NCI-H345 treated with DMSO at 0.1 percent for 48 hours (cell line): ENCODE results near the gene XXYLT1.

Source experiments
- DNase-seq: peaks from one replicate; lab custom pipeline; 2025; ENCODE audit not compliant: unreplicated experiment; lab: John Stamatoyannopoulos, UW

The XXYLT1 gene

DNA sequence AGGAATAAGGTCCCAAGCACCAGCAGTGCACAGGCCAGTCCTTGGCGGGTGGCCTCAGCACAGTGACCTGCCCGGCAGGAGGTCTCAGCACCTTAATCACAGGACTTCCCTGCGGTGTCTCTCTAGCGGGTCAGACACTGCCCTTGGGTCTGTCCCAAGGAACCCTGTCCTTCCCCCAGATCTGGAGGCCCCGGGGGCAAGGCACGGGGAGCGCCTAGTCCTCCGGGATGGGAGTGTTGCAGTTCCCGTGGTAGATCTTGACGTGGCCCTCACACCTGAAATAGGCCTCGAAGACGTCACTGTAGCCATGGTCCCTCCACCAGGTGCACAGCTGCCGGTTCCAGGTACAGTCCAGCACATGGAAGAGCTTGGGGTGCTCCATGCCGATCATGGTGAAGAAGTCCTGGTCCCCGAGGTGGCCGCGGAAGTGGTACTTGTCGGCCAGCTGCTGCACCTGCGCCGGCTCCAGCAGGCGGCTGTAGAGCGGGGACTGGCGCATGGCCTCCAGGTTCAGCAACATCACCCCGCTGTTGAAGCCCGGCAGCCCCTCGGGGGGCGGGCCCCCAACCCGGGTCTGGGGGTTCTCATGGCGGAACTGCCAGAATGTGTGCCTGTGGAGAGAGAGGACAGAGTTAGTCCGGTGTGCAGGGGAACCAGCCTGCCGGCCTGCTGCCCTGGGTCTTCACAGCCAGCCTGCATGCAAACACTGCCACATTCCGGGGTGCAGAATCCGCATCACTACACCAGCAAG lies 201.3 kb downstream of the XXYLT1 start:
- no peak for DNase-seq

GRCh38 chr3:195068084-195069080 lies 202.6 kb downstream of the XXYLT1 start:
- DNase-seq: no peak

- DNase-seq: no peak
Observed at GRCh38 chr3:195066441-195066841, 204.5 kb downstream of the XXYLT1 start.

GRCh38 chr3:195065864-195066185 lies 205.1 kb downstream of the XXYLT1 start:
- DNase-seq: no peak

GRCh38 chr3:195065142-195065863 lies 205.7 kb downstream of the XXYLT1 start:
- no peak for DNase-seq

DNA sequence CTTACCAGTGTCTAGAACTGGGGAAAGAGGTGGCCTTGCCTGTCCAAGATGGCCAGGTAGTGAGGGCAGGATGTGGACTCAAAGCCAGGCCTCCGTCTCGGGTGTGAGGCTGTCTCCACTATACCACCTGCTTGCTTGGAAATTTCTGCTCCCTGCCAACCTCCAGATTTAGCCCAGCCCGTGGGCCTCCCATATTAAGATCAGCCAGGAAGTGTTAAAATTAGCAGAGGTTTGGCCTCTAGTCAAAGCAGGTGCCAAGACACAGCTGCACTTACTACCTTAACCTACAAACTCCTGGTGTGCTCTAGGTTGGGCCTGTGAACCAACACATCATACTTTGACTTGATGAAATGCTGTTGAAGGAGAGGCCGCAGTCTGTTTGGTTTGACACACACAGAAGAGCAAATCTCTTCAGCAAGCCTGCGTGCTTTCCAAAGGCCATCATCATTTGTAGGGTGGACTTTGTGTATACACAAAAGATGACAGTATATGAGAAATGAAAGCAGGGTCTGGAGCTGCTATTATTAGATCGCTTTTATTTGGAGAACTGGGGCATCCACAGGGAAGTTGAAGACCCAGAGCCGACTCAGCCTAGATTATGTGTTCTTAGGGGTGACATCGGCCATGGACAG lies 206.5 kb downstream of the XXYLT1 start:
- no peak for DNase-seq

DNA sequence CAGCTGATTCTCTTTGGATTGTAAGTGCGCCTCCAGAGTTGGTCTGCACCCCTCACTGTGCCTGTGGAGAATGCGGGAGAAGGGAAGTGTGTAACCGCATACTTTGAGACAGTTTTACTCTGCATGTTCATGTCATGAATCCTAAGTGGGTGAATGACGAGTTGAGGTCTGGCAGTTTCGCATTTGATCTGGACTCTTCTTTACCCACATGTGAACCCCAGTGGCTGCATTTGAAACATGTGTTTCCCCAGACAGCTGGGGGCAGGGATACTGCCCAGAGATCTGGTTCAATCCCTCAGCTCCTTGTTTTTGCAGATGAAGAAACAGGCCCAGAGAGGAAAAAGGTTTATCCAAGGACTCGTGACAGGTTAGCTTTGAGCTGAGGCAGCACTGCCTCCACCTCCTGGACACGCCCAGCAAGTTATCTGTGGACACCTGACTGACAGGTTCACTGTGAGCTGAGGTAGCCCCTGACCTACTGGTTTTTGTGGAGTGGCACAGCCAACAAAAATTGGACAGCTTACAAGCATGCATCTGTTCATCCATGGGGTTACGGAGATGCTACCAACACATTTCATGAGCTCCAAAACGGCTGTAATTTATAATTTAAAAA lies 207.3 kb downstream of the XXYLT1 start:
- DNase-seq: no peak

GRCh38 chr3:195062866-195063540 lies 208.0 kb downstream of the XXYLT1 start:
- no peak for DNase-seq

- no peak for DNase-seq
Observed at GRCh38 chr3:195061756-195062655, 209.0 kb downstream of the XXYLT1 start.

GRCh38 chr3:195060531-195061291 lies 210.2 kb downstream of the XXYLT1 start:
- no peak for DNase-seq

GRCh38 chr3:195060217-195060481 lies 210.8 kb downstream of the XXYLT1 start:
- DNase-seq: no peak

DNA sequence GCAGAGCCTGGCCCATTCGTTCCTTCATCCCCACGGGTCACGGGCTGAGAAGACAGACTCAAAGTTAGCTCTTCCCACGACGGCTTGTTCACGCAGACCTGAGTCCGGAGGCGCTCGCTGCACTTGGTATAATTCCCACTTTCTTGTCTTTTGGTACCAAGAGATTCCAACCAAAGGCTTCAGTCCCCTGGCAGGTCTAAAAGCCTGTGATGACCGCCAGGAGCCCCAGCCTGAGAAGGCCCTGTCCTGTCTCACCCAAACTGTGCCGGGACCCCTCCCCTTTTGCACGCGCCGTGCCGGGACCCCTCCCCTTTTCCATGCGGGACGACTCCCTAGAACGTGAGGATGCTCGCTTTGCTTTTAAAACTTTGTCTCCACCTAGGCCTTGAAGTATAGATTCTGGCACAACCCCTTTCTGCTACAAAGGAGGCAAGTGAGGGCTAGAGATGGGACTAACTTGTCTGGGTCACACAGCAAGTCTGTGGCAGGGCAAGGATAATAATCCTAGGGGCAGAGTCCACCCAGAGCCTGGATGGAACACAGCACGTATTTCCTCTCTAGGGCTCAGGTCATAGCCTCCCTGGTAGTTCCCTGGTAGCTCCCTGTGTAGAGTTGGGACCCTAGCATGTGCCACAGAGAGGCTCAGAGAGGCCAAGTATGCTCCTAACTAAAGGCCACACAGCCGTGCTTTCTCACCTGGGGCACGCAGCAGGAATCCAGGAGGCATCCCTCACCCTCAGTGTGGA lies 211.3 kb downstream of the XXYLT1 start:
- DNase-seq: no peak

- DNase-seq: no peak
Observed at GRCh38 chr3:195059006-195059350, 212.0 kb downstream of the XXYLT1 start.

GRCh38 chr3:195058336-195059005 lies 212.5 kb downstream of the XXYLT1 start:
- no peak for DNase-seq

GRCh38 chr3:195057716-195058115 lies 213.2 kb downstream of the XXYLT1 start:
- no peak for DNase-seq

- no peak for DNase-seq
Observed at GRCh38 chr3:195056506-195056905, 214.5 kb downstream of the XXYLT1 start.

- DNase-seq: no peak
Observed at GRCh38 chr3:195054311-195054710, 216.6 kb downstream of the XXYLT1 start.
